ENCODE results near the gene CTRB2.
"Not testable (repeated sequence)": the region's sequence is repeated elsewhere in the genome, so short reads cannot be mapped to it uniquely, and the experiment has no call there.

Gene CTRB2

DNA sequence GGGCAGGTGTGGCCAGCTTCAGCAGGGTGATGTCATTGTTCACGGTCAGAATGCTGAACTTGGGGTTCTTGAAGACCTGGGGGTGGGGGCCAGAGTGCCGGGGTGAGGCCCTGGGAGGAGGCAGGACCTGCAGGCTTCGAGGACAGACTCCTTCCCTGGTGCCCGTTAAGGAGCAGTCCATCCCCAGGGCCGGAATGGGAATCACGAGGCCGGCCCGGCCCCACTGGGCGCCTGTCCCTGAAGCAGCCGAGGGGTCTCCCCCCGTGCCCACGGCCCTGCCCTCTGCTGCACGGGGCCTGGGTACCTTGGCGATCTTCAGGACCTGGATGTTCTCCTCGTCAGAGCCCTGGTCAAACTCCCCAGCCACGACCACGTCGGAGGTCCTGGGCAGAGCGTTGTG, 1.5 kb downstream of the CTRB2 start:
- DNase-seq (ENCODE audit: low spot score): not testable (repeated sequence)

DNA sequence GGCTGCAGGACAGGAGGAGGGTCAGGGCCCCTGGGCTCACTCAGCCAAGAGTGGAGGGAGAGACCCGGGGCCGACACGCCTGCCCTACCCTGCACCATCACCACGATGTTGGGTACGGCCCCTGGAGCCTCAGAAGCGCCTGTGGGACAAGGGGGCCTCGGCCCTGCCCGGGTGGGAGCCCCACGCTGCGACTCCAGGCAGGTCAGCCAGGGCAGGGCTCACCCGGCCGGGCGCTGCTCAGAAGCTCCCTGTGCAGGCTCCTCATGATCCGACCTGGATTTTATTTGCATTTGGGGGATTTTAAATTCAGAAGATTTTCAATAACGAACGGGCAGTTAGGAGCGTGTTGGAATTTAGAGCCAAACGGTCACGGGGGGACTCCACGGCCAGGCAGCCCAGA, 2.1 kb downstream of the CTRB2 start:
- not testable (repeated sequence) for DNase-seq (ENCODE audit: low spot score)

DNA sequence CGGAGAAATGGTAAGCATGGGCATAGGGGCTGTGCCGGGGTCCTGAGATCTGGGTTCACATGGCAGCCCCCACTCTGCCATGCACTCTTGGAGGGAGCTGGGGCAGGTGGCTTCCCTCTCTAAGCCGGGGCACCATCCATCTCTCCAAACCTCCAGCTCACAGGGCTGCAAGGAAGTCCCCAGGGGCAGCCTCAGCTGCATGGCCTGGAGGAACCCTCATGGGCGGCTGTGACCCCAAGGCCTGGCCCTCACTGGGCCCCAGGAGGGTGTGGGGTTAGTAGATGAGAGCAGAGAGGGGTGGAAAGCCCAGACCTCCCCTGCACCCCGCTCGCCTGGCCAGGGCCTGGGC, 2.6 kb downstream of the CTRB2 start:
- no peak for DNase-seq (ENCODE audit: low spot score)

DNA sequence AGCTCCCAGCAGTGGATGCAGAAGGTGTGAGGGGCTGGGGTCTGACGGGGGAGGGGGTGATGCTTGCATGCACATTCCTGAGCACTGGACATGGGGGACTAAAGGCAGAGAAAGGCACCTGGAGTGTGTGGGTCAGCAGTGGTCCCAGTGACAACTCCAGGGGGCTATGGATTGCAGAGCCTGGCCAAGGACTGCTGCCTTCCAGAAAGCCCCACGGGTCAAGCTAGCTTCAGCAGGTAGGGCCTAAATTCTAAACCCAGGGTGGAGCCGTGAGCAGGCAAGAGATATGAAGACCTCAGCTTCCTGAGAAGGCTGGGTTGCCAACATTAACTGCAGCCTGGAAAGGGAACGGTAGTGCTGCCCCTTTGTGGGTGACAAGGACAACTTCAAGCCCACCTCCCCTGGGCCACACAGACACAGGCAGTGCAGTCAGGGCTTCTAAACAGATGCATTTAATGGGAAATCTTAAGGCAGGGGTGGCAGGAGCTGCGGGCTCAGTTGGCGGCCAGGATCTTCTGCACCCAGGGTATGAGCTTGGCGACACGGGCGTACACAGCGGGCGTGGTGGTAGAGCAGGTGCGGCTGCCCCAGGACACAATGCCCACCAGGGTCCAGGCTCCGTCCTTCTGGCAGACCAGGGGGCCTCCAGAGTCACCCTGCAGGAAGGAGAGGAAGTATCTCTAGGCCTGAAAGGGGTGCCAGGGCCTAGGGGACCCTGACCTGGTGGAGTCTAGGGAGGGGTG, 3.1 kb downstream of the CTRB2 start:
- DNase-seq (ENCODE audit: low spot score): no peak

DNA sequence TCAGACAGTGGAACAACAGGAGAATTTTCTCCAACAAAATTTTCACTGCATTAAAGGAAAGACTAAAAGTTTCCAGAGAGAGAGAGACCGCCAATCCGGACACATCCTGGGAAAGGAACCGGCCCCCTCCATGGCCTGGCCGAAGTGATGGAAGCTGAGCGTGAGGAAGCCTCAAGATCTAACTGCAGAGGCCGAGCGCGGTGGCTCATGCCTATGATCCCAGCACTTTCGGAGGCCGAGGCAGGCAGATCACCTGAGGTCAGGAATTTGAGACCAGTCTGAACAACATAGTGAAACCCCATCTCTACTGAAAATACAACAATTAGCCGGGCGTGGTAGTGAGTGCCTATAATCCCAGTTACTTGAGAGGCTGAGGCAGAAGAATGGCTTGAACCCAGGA, 3.9 kb downstream of the CTRB2 start:
- no peak for DNase-seq (ENCODE audit: low spot score)

DNA sequence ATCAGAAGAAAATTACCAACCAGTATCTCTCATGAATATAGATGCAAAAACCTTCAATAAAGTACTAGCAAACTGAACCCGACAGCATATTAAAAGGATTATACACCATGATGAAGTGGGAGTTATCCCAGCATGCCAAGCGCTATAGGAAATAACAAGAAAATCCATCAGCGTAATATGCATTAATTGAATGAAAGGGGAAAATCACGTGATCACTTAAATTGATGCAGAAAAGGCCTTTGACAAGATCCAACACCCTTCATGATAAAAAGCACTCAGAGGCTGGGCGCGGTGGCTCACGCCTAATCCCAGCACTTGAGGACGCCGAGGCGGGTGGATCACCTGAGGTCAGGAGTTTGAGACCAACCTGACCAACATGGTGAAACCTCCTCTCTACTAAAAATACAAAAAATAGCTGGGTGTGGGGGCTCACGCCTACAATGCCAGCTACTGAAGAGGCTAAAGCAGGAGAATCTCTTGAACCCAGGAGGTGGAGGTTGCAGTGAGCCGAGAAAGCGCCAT, 4.8 kb downstream of the CTRB2 start:
- no peak for DNase-seq (ENCODE audit: low spot score)

DNA sequence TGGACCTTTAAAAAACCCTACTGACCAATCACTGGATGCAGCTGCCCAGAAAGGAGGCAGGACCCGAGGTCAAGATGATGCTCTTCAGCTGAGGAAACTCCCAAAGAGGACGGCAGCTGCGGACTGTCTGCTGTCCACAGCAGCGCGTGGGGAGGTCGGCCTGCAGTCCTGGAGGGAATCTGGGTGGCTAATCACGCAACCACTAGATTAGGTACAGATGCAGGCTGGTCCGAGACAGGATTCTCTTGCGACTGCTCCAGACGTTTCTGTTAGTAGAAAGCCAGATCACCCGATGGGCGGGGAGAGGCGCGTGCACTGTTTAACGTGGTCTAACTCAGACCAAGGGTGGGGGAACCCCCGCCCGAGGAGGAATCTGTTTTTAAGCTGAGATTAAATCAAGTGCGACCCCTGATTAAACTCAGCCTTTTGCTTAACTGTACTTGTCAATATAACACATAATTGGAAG, 8.8 kb downstream of the CTRB2 start:
- DNase-seq (ENCODE audit: low spot score): no peak

DNA sequence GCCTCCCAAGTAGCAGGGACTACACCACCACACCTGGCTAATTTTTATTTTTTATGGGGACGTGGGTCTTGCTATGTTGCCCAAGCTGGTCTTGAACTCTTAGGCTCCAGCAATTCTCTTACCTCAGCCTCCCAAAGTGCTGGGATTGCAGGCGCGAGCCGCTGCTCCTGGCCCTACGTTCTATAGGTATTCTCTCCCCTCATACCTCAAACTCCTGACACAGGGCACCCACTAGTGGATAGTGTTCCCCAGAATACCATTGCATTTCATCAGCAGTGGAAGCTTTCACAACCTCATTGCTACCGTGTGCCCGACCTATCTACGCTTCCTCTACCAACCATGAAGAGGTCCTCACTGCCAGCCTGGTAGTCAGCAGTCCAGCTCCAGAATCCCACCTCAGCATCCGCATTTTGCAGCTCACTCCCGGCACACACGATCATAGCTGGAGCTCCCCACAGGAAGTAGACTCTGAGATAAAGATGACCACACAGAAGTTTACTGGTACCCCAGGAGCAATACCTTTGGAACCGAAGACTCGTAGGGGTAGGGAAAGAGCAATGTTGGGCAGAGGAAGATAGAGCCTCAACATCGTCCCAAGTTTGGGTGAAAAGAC, 9.3 kb downstream of the CTRB2 start:
- no peak for DNase-seq (ENCODE audit: low spot score)

DNA sequence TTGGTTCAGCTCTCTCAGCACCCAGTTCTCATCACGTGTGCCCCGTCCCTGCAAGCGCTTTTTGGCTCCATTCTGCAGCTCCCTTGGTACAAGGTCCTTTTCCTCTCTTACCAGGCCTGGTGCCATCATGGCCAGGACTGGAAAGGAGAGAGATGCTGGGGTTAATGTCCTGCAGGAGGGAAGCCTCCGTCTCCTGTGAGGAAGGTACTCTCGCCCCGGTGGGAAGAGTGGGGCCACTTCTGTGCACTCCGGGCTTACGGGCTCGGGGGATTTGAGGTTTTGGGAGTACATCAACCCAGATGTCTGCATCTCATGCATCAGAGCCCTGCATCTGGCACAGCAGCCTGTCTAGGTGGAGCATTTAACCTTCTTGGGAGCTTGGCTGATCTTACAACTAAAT, 10.1 kb downstream of the CTRB2 start:
- no peak for DNase-seq (ENCODE audit: low spot score)

DNA sequence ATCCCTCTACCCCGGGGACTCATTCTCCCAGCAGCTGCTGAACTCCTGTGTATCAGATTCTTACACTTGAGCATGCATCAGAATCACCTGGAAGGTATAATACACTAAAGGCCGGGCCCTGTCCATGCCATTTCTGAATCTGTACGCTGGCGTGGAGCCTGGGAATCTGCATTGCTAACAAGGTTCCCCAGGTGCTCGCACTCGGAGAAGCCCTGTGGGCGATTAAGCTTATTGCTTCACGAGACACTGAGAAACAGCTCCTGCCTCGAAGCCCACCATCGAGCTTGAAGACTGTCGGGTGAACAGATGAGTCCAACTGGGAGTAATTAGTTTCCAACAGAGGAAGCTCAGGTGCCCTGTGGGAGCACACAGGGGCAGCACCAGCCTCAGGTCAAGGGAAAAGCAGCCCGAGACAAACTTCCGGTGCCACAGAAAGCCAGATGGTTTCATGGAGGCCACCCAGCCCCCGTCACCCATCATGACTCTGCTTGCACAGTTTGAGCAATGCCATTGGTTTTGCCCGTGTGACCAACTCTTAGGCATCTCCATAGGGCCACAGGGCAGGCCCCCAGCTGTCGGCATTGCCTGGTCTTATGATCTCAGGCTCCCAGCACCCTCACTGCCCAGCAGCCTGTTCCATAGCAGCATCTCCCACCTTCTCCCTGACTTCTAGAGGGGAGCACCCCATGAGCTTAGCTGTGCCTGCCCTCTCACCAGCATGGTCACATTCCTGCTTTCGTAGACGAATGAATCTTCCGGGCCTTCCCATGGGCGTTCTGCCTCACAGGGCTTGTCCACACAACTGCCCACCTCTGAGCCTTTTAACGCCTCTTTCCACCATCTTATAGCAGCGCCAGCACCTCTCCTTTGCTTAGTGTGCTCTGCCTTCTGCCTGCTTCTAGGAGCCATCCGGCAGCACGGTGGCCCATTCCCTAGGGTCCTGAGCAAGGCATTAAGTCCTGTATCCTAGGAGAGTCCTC, 10.9 kb downstream of the CTRB2 start:
- no peak for DNase-seq (ENCODE audit: low spot score)

DNA sequence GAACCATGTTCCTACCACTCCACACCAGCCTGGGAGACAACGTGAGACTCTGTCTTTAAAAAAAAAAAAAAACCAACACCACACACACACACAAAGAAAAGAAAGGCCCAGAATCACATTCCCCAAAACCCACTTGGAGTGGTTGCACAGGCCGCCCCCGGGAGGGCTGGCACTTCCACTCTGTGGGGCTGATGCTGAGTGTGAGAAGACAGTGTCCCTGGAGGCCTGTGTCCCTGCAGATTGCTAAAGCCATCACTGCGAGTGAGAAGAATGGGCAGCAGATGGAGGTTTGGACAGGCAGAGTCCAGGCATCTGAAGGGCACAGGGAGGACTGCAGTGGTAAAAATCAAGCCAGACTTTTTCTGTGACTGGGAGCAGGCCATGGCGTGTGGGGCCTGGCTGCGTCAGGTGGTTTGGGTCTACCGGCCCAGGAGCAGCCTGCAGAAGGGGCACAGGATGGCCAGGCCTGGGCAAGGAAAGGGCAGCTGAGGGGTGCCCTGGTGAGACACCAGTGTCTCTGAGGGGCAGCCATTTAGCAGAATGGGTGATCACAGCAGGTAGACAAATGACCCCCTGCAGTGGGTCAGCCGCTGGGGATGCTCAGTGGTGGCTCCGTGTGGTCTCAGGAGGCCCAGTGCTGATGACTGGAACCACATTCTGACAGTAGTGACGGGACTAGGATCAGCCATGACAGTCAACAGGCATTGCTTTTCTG, 13.1 kb downstream of the CTRB2 start:
- DNase-seq (ENCODE audit: low spot score): no peak

DNA sequence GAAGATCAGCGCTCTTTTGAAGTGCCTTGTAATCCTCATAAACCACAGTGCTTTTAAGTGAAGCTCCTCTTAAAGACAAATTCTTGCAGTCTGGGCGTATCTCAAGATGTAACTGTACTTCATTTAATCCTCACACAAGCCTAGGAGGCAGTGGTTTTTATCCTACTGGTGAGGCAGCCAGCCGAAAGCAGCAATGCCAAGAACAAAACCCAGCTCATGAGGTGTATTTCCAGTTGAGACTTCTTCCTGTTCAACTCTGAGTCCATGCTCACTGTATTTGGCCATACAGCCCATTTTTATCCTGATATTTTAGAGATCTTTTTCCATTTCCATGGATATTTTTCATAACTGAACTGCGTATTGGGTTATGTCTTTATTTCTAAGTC, 13.7 kb downstream of the CTRB2 start:
- no peak for DNase-seq (ENCODE audit: low spot score)

DNA sequence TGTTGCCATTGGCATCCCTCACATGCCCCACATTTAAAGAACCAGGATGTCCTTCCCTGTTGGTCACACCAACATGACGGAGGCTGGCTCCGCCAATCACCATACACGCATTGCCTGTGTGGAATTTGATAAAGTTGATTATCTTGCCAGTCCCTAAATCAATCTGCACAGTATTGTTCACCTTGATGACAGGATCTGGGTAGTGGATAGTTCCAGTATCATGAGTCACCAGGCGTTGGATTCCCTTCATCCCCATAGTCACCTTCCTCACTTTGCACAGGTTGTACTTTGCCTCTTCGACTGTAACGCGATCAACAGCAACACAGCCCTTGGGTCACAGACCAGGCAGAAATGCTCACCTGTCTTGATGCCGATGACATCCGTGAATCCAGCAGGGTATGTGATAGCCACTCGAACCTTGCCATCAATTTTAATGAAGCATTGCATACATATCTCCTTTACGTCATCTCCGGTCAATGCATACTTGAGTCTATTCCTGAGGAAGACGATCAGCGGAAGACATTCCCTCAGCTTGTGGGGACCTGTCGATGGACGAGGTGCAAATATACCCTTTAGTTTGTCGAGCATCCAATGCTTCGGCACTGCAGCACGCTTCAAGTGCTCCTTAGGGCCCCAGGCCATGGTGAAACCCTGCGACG, 14.2 kb downstream of the CTRB2 start:
- no peak for DNase-seq (ENCODE audit: low spot score)

DNA sequence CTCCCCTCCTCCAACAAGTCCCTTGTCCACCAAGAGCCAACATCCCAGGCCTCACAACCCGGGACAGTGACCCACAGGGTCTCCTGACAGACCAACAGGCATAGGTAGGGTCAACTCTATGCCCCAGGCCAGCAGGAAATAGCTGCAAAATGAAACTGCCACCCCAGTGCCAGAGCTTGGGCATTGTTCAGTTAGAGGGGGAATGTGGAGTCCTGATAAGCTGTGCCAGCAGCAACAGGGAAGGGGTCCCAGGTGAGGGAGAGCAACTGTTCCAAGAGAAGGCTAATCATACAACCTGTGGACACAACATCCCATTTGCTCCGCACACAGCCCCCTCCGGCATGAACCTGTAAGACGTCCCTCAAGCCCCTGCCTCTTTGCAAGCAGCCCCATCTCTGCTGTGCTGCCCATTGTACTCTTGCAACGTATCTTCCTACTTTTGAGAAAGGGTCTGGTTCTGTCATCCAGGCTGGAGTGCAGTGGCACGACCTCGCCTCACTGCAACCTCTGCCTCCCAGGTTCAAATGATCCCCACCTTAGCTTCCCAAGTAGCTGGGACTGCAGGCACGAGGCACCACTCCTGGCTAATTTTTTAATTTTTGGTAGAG, 17.2 kb downstream of the CTRB2 start:
- DNase-seq (ENCODE audit: low spot score): no peak

DNA sequence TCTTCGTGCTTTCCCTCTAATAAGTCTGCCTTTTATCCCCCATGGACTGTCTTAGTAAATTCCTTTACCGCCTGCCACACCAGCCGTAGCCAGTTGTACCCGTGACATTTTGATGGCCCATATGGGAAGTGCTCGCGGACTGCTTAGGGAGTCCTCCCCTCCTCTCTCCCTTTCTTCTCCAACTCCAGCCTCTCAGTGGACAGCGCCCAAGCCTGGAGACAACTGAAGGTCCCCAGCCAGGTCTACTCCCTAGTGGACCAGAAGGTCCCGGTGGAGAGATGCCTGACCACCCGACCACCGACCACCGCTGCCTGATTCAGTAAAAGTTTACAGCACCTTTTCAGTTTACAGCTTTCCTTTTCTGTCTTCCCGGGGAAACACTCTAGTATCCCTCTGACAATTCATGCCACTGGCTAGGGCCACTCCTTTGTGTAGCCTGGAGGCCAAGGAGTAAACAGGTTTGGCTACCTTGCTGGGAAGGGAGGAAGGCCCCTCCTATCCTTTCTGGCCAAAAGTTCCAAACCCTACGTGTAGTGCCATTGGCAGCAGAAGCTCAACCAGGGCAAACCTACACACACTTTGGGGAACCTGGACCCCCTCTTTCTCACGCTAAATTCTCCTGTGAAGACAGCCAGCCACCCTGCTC, 18.0 kb downstream of the CTRB2 start:
- no peak for DNase-seq (ENCODE audit: low spot score)

DNA sequence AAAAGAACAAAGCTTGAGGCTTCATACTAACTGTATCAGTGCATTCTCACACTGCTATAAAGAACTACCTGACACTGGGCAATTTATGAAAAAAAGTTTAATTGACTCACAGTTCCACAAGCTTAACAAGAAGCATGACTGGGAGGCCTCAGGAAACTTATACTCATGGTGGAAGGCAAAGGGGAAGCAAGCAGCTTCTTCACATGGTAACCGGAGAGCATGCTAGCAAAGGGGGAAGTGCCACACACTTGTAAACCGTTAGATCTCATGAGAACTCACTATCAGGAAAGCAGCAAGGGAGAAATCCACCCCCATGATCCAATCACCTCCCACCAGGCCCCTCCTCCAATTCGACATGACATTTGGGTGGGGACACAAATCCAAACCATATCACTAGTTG, 25.3 kb downstream of the CTRB2 start:
- no peak for DNase-seq (ENCODE audit: low spot score)

DNA sequence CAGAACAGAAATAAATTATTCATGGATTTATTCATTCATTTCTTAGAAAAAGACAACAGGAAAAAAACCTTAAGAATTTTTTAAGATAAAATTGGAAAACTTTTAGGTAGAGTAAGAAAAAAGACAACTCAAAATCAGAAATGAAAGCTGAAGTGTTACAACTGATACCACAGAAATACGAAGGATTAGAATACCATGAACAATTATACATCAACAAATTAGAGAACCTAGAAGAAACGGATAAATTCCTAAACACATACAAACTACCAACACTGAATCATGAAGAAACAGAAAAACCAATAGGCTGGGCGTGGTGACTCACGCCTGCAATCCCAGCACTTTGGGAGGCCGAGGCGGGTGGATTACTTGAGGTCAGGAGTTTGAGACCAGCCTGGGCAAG, 27.8 kb downstream of the CTRB2 start:
- no peak for DNase-seq (ENCODE audit: low spot score)

DNA sequence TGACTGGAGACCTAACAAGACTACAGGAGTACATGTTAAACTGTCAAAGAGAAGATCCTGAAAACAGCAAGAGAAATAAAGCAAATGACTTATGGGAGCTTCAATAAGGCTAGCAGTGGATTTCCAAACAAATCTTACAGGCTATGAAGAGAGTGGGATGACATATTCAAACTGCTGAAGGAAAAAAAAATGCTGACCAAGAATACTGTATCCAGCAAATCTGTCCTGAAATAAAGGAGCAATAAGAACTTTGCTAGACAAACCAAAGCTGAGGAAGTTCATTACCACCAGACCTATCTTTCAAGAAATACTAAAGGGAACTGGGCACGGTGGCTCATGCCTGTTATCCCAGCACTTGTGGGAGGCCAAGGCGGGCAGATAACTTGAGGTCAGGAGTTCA, 30.0 kb downstream of the CTRB2 start:
- DNase-seq (ENCODE audit: low spot score): no peak

DNA sequence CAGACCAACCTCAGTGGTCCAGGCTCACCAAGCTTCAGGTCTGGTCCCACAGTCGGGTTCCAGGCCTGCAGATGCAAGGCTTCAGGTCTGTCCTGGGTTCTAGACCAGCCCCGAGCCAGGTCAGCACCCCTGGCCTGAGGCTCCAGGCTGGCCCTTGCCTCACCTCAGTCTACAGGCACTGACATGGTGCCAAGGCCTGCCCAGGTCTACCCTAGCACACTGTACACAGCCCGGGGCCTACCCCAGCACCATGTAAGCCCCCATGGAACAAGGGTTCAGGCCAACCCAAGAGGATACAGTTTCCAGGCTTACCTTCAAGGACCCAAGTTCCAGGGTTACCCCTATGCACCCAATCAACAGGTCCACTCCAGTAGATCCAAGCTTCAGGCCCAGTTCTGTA, 31.9 kb downstream of the CTRB2 start:
- no peak for DNase-seq (ENCODE audit: low spot score)

DNA sequence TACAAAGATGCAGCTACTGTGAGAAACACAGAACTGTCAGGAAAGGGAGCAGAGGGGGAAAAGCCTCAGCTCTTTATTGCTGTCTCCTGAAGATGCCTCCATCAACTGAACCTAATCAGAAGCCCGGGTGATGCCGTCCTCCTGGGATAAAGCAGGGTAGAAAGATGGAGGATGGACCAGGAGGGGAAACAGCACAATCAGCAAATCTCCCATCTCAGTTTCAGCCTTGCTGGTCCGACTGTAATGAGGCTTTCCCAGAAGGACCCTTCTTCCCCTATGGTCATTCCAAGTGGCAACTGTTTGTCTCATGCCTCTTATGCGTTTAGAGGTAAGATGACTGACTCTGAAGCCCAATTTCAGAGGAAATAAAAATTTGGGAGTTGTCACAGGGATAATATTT, 34.4 kb downstream of the CTRB2 start:
- no peak for DNase-seq (ENCODE audit: low spot score)

All from RKO (cell line).